ENCODE measurements around the gene WDFY4. TPM values are rescaled to one million over a fixed set of nuclear protein-coding genes. Genes with fewer than 3 reads are reported as not detected.

The WDFY4 gene
- polyA plus RNA-seq, 1 donor from 2014 or later: not detected

DNA sequence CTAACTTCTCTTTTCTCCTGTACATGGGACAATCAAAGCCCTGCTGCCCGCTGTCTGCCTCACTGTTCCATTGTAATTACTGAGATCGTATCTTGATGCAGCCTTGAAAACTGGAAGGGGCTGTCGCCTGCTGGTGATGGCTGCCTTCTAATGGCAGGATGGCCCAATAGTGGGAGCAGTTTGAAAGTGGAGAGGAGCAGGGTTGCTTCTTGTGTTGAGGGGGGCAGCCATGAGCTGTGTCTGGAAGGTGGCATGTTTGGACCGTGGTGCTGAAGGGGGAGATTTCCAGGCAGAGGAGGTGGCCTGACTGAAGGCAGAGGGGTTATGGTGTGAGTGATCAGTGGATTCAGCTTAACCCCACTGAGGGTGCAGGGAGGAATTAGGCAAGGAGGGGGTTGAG, 8.1 kb downstream of the WDFY4 start:
- Histone ChIP-seq H3K4me2 (ENCODE audit: low read length) (no peak overlapping the region), H3K9me3 (ENCODE audit: low read length) (no peaks in the 10 kb centered on the region), H3K36me3 (ENCODE audit: insufficient read depth, low read length) (no peaks in the 10 kb centered on the region), H3K79me2 (replicated peaks; ENCODE audit: insufficient read depth, low read length) (no peaks in the 10 kb centered on the region), H3F3A (ENCODE audit: insufficient read depth, low read length, poor library complexity, severe bottlenecking) (no peaks in the 10 kb centered on the region), H3K27me3 (ENCODE audit: insufficient read depth, low read depth, low read length) (no peaks in the 10 kb centered on the region), H4K20me1 (ENCODE audit: insufficient read depth) (no peaks in the 10 kb centered on the region), H3K27ac (ENCODE audit: low read length) (no peak overlapping the region), H3K9ac (ENCODE audit: low read length) (no peak overlapping the region), H2AFZ (ENCODE audit: low read depth, low read length) (no peak overlapping the region), H3K4me3 (ENCODE audit: low read length) (no peak overlapping the region), H3K9me2 (ENCODE audit: insufficient read depth, low read length) (no peaks in the 10 kb centered on the region)
- TF ChIP-seq CTCF (IDR thresholded peaks at IDR 0.05; ENCODE audit: poor library complexity, severe bottlenecking): no peak
- TF ChIP-seq TAF1 (IDR thresholded peaks at IDR 0.05; ENCODE audit: low read depth): no peak
- TF ChIP-seq MXI1 (conservative IDR thresholded peaks at IDR 0.05; ENCODE audit: poor library complexity, severe bottlenecking): no peak
- TF ChIP-seq EZH2 (IDR thresholded peaks at IDR 0.05; ENCODE audit: borderline replicate concordance, insufficient read depth, low read length, poor library complexity, severe bottlenecking): no peak
- no peak for TF ChIP-seq RAD21 (conservative IDR thresholded peaks at IDR 0.05)
- no peak for TF ChIP-seq EP300 (conservative IDR thresholded peaks at IDR 0.05; ENCODE audit: poor library complexity, severe bottlenecking)
- TF ChIP-seq POLR2AphosphoS5 (IDR thresholded peaks at IDR 0.05): no peak
- TF ChIP-seq, protein P1, sequence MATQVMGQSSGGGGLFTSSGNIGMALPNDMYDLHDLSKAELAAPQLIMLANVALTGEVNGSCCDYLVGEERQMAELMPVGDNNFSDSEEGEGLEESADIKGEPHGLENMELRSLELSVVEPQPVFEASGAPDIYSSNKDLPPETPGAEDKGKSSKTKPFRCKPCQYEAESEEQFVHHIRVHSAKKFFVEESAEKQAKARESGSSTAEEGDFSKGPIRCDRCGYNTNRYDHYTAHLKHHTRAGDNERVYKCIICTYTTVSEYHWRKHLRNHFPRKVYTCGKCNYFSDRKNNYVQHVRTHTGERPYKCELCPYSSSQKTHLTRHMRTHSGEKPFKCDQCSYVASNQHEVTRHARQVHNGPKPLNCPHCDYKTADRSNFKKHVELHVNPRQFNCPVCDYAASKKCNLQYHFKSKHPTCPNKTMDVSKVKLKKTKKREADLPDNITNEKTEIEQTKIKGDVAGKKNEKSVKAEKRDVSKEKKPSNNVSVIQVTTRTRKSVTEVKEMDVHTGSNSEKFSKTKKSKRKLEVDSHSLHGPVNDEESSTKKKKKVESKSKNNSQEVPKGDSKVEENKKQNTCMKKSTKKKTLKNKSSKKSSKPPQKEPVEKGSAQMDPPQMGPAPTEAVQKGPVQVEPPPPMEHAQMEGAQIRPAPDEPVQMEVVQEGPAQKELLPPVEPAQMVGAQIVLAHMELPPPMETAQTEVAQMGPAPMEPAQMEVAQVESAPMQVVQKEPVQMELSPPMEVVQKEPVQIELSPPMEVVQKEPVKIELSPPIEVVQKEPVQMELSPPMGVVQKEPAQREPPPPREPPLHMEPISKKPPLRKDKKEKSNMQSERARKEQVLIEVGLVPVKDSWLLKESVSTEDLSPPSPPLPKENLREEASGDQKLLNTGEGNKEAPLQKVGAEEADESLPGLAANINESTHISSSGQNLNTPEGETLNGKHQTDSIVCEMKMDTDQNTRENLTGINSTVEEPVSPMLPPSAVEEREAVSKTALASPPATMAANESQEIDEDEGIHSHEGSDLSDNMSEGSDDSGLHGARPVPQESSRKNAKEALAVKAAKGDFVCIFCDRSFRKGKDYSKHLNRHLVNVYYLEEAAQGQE (IDR thresholded peaks at IDR 0.05; ENCODE audit: borderline replicate concordance): no peak
- TF ChIP-seq SMC3 (conservative IDR thresholded peaks at IDR 0.05; ENCODE audit: poor library complexity): no peak

- H3K27me3 ChIP-seq (ENCODE audit: insufficient read depth, low read depth, low read length): no peaks in the 10 kb centered on the region
- no peaks in the 10 kb centered on the region for H3K9me3 ChIP-seq (ENCODE audit: low read length)
- no peak overlapping the region for H3K4me3 ChIP-seq (ENCODE audit: low read length)
These were observed 8.5 kb downstream of the WDFY4 start for GRCh38 chr10:48693206-48693605.

More at GRCh38 chr10:48693206-48693605, 8.5 kb downstream of the WDFY4 start:
- Histone ChIP-seq H3K9me2 (ENCODE audit: insufficient read depth, low read length) (no peaks in the 10 kb centered on the region), H2AFZ (ENCODE audit: low read depth, low read length) (no peak overlapping the region), H3K79me2 (replicated peaks; ENCODE audit: insufficient read depth, low read length) (no peaks in the 10 kb centered on the region), H3K36me3 (ENCODE audit: insufficient read depth, low read length) (no peaks in the 10 kb centered on the region), H3K9ac (ENCODE audit: low read length) (no peak overlapping the region), H3K27ac (ENCODE audit: low read length) (no peak overlapping the region), H4K20me1 (ENCODE audit: insufficient read depth) (no peaks in the 10 kb centered on the region), H3K4me2 (ENCODE audit: low read length) (no peak overlapping the region), H3F3A (ENCODE audit: insufficient read depth, low read length, poor library complexity, severe bottlenecking) (no peaks in the 10 kb centered on the region)
- no peak for TF ChIP-seq MXI1 (conservative IDR thresholded peaks at IDR 0.05; ENCODE audit: poor library complexity, severe bottlenecking)
- no peak for TF ChIP-seq TAF1 (IDR thresholded peaks at IDR 0.05; ENCODE audit: low read depth)
- no peak for TF ChIP-seq RAD21 (conservative IDR thresholded peaks at IDR 0.05)
- no peak for TF ChIP-seq EZH2 (IDR thresholded peaks at IDR 0.05; ENCODE audit: borderline replicate concordance, insufficient read depth, low read length, poor library complexity, severe bottlenecking)
- no peak for TF ChIP-seq POLR2AphosphoS5 (IDR thresholded peaks at IDR 0.05)
- no peak for TF ChIP-seq SMC3 (conservative IDR thresholded peaks at IDR 0.05; ENCODE audit: poor library complexity)
- TF ChIP-seq EP300 (conservative IDR thresholded peaks at IDR 0.05; ENCODE audit: poor library complexity, severe bottlenecking): no peak
- no peak for TF ChIP-seq CTCF (IDR thresholded peaks at IDR 0.05; ENCODE audit: poor library complexity, severe bottlenecking)
- TF ChIP-seq, protein P1 (IDR thresholded peaks at IDR 0.05; ENCODE audit: borderline replicate concordance): no peak
